ENCODE results near the gene NET1.
"Not testable (repeated sequence)": the region's sequence is repeated elsewhere in the genome, so short reads cannot be mapped to it uniquely, and the experiment has no call there.

Gene NET1

GRCh38 chr10:5412277-5412941 is at the start of gene NET1:
NET1 (plus strand) TSS chr10:5412557; CDS start chr10:5412693, 136 bp downstream.
- DNase-seq, result peak; percentile 91

DNA sequence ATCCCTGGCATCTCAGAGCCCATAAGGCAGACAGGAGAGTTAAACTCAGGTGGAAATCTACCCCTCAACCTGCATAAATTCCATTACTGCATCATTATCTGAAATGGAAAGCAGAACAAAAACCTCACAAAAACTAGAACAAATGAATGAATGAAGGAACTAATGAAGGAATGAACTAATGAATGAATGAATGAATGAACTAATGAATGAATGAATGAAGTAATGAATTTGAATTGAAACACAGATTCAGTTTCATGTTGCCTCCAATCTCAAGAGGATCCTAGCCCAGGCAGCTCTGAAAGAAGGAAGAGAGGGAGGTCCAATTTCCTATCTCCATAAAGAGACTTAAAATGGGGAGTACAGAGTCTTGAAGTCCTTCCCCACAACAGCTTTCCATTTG is 49.5 kb upstream of the NET1 start:
- DNase-seq, result no peak

DNA sequence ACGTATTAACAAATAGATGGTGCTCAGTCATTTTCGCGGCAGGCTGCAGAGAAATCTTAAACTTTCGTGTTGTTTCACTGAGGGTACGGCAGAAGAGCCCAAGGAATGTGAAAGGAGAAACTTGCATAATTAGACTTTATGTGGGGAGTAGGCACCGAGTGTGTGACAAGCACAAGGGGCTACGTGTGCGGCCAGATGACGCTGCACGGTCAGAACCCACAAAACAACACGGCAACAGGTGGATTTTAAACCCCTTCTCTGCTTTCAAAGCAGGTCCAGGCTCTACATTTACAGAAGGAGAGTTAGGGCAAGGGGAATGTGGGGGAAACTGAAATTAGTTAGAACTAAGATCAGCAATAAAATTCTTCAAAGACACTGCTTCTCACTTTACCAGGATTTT is 48.0 kb upstream of the NET1 start:
- no peak for DNase-seq

DNA sequence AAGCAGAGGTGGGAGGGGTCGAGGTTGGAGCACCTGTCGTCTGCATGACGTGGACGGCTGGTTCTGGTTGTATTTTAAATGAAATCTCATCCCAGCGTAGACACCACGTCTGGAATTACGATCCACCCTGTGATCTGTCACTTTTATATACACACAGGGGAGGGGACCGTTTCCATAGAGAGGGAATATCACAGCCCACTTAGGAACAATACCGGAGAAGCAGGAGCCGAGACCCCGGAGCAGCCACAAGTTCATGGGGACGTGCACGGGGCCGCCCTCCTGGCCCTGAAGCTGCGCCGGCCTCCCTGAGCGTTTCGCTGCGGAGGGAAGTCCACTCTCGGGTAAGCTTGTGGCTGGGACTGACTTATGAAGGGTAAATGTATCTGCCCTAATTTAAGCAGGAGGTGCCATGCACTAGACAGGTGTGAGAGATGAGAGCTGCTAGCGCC is 47.4 kb upstream of the NET1 start, which contains the start of gene UCN3:
UCN3 (plus strand) TSS at position 77 of the 449 bp plus-strand sequence. CDS start 8,755 bp downstream, outside the sequence.
- DNase-seq, result no peak

DNA sequence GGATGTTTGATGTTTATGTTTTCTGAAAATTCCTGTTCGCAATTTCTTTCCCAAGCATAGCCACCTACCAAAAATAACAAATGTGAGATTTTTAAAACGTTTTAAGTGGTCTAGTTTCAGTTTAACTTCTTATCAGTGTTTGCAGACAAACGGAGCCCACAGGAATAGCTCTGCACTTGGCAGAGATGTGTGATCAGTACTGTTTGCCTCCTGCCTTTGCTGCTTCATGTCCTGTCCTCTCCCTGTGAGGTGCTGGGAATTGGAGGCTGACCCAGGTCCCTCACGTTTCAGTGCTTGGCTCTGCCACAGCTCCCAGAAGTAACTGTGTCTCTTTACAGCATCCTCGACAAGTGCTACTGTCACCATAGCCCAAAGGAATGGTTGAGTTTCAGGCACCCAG is 46.4 kb upstream of the NET1 start:
- no peak for DNase-seq

- no peak for DNase-seq
Measured at GRCh38 chr10:5369362-5370158, 42.8 kb upstream of the NET1 start.

GRCh38 chr10:5370493-5371352 is 41.6 kb upstream of the NET1 start:
- no peak for DNase-seq

- no peak for DNase-seq
Measured at GRCh38 chr10:5373307-5373706, 39.0 kb upstream of the NET1 start.

DNA sequence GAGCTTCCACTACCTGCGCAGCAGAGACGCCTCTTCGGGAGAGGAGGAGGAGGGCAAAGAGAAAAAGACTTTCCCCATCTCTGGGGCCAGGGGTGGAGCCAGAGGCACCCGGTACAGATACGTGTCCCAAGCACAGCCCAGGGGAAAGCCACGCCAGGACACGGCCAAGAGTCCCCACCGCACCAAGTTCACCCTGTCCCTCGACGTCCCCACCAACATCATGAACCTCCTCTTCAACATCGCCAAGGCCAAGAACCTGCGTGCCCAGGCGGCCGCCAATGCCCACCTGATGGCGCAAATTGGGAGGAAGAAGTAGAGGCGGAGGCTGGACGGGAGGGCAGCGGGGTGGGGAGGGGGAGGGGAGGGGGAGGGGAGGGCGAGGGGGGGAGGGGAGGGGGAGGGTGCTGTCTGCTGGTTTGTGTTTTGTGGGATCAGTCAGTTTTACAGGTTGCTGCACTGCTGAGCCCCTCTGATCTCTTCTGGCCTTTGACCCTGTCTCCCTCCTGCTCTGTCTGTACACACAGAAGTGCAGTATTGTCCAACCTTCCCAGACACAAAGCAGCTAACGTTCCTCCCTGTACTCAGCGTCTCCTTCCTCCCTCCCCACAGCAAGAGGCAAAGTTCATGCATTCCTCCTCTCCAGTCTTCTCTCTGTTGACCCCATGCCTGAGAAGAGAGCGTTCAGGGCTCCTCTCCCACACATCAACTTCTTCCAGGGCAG is 38.3 kb upstream of the NET1 start:
- no peak for DNase-seq

DNA sequence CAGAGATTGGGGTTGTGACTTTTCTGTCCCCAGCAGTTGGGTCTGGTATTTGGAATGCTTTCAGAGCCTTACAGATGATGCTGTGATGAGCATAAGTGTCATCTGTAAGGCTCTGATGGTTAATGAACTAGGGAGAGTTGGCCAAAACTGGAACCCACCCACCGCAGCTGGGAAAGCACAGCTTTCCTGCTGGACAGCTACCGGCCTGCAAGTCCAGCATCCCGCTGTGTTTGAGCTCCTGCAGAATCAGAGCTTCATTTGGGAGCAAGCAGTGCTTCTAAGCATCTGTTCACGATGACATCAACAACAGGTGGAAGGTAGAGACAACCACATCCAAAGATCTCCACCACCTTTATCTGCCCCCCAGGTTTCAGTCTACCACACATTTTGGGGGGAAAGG is 35.9 kb upstream of the NET1 start:
- no peak for DNase-seq

DNA sequence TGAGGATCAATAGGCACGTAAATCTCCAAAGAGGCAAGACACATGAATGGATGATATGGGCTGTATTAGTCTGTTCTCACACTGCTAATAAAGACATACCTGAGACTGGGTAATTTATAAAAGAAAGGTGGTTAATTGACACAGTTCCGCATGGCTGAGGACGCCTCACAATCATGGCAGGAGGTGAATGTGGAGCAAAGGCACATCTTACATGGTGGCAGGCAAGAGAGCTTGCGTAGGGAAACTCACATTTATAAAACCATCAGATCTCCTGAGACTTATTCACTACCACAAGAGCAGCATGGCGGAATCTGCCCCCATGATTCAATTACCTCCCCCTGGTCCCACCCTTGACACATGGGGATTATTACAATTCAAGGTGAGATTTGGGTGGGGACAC is 33.2 kb upstream of the NET1 start:
- DNase-seq, result not testable (repeated sequence)

- DNase-seq, result not testable (repeated sequence)
Measured at GRCh38 chr10:5380395-5380794, 32.0 kb upstream of the NET1 start.

DNA sequence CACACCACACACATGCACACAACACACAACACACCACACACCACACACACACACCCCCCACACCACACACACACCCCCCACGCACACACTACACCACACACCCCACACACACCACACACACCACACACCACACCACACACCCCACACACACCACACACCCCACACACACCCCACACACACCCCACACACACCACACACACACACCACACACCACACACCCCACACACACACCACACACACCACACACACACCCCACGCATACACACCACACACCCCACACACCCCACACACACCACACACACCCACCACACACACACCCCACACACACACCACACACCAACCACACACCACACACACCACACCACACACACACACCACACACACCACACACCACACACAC is 31.2 kb upstream of the NET1 start:
- DNase-seq, result no peak

GRCh38 chr10:5385224-5385623 is 27.1 kb upstream of the NET1 start:
- no peak for DNase-seq

DNA sequence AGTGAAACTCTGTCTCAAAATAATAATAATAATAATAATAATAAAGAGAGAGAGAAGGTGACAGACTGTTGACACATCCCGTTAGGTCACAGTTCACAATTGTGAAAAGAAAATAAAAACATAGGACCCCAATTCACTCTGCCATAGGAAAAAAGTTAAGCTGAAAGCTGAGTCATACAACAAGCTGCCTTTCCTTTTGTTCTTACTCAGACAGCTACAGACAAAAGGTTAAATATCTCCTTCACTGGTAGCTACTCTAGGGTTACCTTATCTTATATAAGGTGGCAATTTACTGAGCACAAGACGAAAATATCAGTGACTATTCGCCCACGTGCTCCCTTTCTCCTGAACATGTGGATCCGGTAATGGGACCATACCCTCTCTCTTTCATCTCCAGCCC is 25.2 kb upstream of the NET1 start:
- DNase-seq, result no peak

DNA sequence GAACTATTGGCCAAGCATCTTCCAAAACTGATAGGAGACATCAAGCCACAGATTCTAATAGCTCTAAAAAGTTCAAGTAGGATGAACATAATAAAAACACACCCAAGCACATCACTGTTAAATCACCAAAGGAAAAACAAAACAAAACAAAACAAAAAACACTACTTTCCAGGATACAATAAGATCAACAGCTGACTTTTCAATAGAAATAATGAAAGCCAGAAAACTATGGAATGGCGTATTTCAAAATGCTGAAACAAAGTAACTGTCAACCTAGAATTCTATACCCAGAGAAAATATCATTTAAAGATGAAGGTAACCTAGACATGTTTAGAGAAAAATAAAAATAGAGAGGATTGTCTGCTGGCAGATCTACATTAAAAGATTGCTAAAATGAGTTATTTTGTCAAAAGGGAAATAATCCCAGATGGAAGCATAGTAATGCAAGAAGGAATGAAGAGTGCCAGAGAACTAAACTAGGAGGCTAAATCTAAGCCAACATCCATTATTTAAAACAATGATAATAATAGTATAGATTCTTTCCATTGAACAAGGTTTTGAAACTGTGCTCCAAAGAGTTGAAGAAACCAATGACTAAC is 21.7 kb upstream of the NET1 start:
- DNase-seq, result no peak

GRCh38 chr10:5391790-5392189 is 20.6 kb upstream of the NET1 start:
- no peak for DNase-seq

DNA sequence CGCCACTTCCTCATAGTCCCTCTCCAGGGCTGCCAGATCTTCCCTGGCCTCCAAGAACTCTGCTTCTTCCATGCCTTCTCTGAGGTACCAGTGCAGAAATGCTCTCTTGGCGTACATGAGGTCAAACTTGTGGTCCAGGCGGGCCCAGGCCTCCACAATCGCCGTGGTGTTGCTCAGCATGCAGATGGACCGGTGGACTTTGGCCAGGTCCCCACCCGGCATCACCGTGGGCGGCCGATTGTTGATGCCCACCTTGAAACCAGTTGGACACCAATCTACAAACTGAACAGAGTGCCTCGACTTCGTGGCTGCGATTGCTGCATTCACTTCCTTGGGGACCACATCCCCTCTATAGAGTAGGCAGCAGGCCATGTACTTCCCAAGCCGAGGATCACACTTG is 18.8 kb upstream of the NET1 start:
- DNase-seq, result no peak

DNA sequence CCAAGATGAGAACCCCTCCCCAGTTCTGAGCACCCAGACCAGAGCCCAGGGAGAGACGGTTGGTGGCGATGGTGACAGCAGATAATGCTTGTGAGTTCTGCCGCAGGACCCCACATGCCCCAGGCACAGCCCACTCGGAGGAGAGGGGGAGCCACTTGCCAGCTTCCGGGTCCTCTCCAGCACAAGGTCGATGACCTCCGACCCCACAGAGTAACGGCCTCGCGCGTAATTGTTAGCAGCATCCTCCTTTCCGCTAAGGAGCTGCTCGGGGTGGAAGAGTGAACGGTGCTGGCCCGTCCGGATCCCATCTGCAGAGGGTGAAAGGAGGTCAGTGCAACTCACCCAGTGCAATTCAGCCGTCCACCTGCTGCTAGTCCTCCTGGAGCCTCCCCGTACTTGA is 17.2 kb upstream of the NET1 start:
- no peak for DNase-seq

DNA sequence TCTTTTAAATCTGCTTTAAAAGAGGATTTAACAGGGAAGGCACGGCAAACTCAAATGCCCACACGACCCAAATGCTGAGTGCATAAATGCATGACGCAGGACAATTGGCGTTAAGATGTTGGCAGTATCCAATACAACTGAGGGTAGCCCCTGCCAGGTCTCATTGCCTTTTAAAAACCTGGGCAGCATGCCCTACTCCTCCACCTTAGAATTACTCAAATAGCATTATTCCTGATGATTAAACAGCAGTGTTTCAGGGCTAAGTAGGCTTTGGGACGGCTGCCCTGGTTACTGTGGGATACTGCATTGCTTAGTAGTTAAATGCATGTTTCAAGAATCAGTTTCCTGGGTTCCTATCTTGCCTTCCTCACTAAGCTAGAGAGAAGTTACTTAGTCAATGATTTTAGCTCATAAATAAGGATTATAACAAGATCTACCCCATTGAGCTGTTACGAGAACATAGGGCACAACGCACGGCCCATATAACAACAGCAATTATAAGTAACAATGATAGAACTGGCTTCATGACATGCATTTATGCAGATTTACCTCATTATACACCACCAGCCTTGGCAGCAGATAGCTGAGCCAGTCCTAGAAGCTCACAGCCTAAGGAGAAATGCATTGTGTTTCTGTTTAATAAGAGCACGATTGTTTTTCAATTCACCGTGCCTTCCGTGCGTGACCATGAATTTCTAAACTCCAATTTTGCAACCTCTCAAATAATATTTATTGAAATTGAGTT is 15.6 kb upstream of the NET1 start:
- DNase-seq, result no peak

DNA sequence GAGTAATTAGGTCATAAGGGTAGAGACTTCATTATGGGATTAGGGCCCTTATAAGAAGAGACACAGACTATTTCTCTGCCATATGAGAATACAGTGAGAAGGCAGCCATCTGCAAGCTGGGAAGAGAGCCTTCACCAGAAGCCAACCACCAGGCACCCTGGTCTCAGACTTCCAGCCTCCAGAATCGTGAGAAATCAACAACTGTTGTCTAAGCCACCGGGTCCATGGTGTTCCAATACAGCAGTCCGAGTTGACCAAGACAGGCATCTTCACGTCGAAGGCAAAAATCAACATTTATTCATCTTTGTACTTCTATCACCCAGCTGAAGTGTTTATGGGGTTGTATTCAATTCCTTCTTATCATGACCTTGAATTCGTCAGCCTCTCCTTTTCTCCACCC is 13.0 kb upstream of the NET1 start:
- DNase-seq, result no peak
